Measurements from ENCODE around the gene CTSL. TPM values are rescaled to one million over a fixed set of nuclear protein-coding genes. Genes with fewer than 3 reads are reported as not detected.

CTSL gene
- total RNA-seq: 1.5 and 2.5 TPM in 2 replicates

GRCh38 chr9:87725900-87726709 lies at the start of gene CTSL:
CTSL (plus strand) TSS chr9:87726119; CDS start chr9:87727604, 1,485 bp downstream.
- H3K36me3 Mint-ChIP-seq (ENCODE audit: low read depth): no peaks in the 10 kb centered on the region
- peak within 1 kb of the TSS; percentile 80 for H3K4me3 Mint-ChIP-seq
- no peaks in the 10 kb centered on the region for H3K9me3 Mint-ChIP-seq
- DNase-seq (ENCODE audit: low spot score): peak; percentile 13
- peaks cover 39% of the 10 kb centered on the region for H3K27me3 Mint-ChIP-seq (ENCODE audit: insufficient read depth)
- H3K27ac Mint-ChIP-seq: no peak within 1 kb of the TSS
- no peaks in the 10 kb centered on the region for H3K4me1 Mint-ChIP-seq (ENCODE audit: low read depth)
- intact Hi-C loops (cut with micrococcal nuclease): loop anchor here (5.0 kb wide), 1 partner anchor 44 kb away; no protein-coding TSS in a partner anchor

GRCh38 chr9:87676976-87677775 lies 48.7 kb upstream of the CTSL start:
- H3K27me3 Mint-ChIP-seq (ENCODE audit: insufficient read depth): peaks cover 3% of the 10 kb centered on the region
- no peaks in the 10 kb centered on the region for H3K9me3 Mint-ChIP-seq
- H3K4me1 Mint-ChIP-seq (ENCODE audit: low read depth): no peaks in the 10 kb centered on the region
- H3K4me3 Mint-ChIP-seq: no peak overlapping the region
- DNase-seq (ENCODE audit: low spot score): no peak
- intact Hi-C loops (cut with micrococcal nuclease): no loop called here
- H3K36me3 Mint-ChIP-seq (ENCODE audit: low read depth): no peaks in the 10 kb centered on the region
- no peak overlapping the region for H3K27ac Mint-ChIP-seq

DNA sequence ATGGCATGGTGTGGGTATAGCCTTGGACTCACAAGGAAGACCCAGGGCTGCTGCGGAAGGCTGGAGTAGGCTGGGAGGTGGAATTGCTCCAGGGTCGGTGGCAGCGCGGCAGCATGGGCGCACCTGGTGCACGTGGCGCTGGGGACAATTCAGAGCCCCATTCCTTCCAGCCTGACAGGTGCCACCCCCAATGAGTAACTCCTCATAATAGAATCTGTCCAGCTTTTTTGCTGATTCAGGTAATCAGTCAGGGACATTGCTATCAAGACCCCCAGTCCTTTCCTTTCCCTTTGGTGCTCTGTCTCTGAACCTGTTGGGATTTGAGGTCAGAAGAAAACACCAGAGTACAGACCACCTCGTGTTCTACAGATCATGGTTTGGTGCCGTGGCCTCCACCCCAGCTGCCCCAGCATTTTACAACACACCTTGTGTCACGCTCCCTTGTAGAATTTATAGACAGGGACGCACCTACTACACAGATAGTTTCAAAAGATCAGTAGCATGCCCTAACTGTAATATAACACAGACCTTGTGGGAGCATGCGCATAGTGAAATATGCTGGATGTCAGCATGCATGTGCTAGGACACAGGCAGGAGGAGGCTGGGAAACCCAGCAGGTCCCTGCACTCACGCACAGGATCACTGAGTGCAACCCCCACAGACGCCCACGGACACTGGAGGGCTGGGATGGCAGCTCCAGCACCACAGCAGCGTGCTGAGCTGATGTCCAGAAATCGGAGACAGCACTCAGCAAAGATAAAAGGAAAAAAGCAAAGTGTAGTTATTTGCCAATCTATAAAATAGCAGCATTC lies 47.9 kb upstream of the CTSL start:
- intact Hi-C loops (cut with micrococcal nuclease): loop anchor here (1.0 kb wide), 1 partner anchor 134 kb away; no protein-coding TSS in a partner anchor
- H3K4me3 Mint-ChIP-seq: no peak overlapping the region
- no peaks in the 10 kb centered on the region for H3K9me3 Mint-ChIP-seq
- no peaks in the 10 kb centered on the region for H3K36me3 Mint-ChIP-seq (ENCODE audit: low read depth)
- DNase-seq (ENCODE audit: low spot score): no peak
- no peaks in the 10 kb centered on the region for H3K4me1 Mint-ChIP-seq (ENCODE audit: low read depth)
- H3K27me3 Mint-ChIP-seq (ENCODE audit: insufficient read depth): peaks cover 3% of the 10 kb centered on the region
- H3K27ac Mint-ChIP-seq: no peak overlapping the region

DNA sequence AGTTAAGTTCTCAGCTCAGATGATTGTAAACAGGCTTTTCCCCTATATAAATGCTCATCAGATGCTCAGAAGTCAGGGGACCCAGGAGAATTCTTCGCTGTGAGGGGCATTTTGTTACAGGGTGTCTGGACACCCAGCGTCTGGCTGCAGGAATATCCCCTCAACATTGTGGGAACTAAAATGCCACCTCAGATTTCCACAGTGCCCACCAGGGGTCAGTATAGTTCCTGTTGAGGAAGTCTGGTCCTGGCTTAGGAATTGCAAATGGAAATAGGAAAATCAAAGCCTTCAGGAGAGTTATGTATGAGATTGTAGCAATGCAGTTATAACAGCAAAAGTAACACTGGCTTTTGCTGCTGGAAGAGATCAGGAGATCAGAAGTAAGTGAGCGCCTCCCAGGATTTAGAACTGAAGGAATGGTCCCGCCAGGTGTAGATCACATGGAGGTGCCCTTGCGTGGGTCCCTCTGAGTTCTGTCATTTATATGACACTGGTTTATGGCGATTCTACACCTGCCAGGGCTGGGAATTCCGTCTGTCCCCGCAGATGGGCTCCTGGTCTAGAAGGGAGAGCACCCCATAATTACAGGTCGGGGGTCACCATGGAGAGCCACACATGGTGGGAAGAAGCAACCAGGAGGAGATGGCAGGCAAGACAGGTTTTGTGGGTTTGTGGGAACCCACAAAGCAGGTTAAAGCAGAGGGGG lies 47.1 kb upstream of the CTSL start:
- Mint-ChIP-seq H3K4me1 (ENCODE audit: low read depth) (no peaks in the 10 kb centered on the region), H3K27me3 (ENCODE audit: insufficient read depth) (peaks cover 3% of the 10 kb centered on the region), H3K27ac (no peak overlapping the region), H3K4me3 (no peak overlapping the region), H3K9me3 (no peaks in the 10 kb centered on the region), H3K36me3 (ENCODE audit: low read depth) (no peaks in the 10 kb centered on the region)
- intact Hi-C loops (cut with micrococcal nuclease): loop anchor here (1.0 kb wide), 1 partner anchor 133 kb away; no protein-coding TSS in a partner anchor
- DNase-seq (ENCODE audit: low spot score): no peak

- Mint-ChIP-seq H3K27me3 (ENCODE audit: insufficient read depth) (peaks cover 3% of the 10 kb centered on the region), H3K4me1 (ENCODE audit: low read depth) (peaks cover 6% of the 10 kb centered on the region), H3K4me3 (no peak overlapping the region), H3K27ac (no peak overlapping the region), H3K36me3 (ENCODE audit: low read depth) (no peaks in the 10 kb centered on the region), H3K9me3 (no peaks in the 10 kb centered on the region)
- DNase-seq (ENCODE audit: low spot score): no peak
- intact Hi-C loops (cut with micrococcal nuclease): loop anchor here (5.0 kb wide), 1 partner anchor 46 kb away; the partner anchor contains the start of gene CTSL
These were observed 44.5 kb upstream of the CTSL start for GRCh38 chr9:87681271-87682061.

DNA sequence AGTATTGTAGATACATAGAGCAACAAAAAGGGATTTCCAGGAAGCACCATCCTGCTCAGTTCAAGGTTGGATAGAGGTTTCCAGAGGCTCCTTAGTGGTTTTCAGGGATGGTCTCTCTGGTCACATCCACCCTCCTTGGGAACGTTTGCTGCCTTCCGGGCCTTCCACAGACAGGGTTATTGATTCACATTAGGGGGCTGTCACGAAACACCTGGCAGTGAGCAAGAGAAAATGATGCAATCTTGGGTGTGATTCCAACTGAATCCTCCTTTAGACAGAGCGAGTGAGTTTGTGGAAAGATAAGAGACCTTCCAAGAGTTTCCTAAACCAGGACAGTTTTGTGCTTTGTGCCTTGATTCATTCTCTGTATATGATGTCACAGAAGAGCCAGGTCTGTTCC lies 43.8 kb upstream of the CTSL start:
- H3K36me3 Mint-ChIP-seq (ENCODE audit: low read depth): no peaks in the 10 kb centered on the region
- H3K27ac Mint-ChIP-seq: no peak overlapping the region
- H3K4me3 Mint-ChIP-seq: no peak overlapping the region
- DNase-seq (ENCODE audit: low spot score): no peak
- peaks cover 6% of the 10 kb centered on the region for H3K4me1 Mint-ChIP-seq (ENCODE audit: low read depth)
- H3K27me3 Mint-ChIP-seq (ENCODE audit: insufficient read depth): peaks cover 3% of the 10 kb centered on the region
- intact Hi-C loops (cut with micrococcal nuclease): loop anchor here (5.0 kb wide), 1 partner anchor 45 kb away; the partner anchor contains the start of gene CTSL
- no peaks in the 10 kb centered on the region for H3K9me3 Mint-ChIP-seq

DNA sequence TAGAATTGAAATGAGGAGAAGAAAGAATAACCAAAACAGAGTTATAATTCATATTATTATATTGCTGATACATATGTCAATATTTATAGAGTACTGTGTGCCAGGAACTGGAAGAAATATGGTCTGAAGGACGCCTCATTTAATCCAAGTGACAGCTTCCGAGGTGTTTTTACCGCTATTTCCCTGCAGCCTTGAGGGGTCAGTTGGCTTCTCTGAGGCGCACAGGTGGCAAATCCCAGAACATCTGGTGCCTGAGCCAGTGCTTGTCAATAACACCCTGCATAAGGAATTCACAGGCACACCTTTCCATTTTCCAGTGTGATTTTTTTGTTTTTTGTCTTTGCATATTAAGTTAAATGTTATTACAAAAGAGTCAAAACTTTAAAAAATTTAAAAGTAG lies 43.3 kb upstream of the CTSL start:
- H3K4me1 Mint-ChIP-seq (ENCODE audit: low read depth): peaks cover 6% of the 10 kb centered on the region
- intact Hi-C loops (cut with micrococcal nuclease): loop anchor here (5.0 kb wide), 1 partner anchor 45 kb away; the partner anchor contains the start of gene CTSL
- no peak overlapping the region for H3K4me3 Mint-ChIP-seq
- no peaks in the 10 kb centered on the region for H3K9me3 Mint-ChIP-seq
- no peaks in the 10 kb centered on the region for H3K36me3 Mint-ChIP-seq (ENCODE audit: low read depth)
- no peak for DNase-seq (ENCODE audit: low spot score)
- peaks cover 3% of the 10 kb centered on the region for H3K27me3 Mint-ChIP-seq (ENCODE audit: insufficient read depth)
- no peak overlapping the region for H3K27ac Mint-ChIP-seq

DNA sequence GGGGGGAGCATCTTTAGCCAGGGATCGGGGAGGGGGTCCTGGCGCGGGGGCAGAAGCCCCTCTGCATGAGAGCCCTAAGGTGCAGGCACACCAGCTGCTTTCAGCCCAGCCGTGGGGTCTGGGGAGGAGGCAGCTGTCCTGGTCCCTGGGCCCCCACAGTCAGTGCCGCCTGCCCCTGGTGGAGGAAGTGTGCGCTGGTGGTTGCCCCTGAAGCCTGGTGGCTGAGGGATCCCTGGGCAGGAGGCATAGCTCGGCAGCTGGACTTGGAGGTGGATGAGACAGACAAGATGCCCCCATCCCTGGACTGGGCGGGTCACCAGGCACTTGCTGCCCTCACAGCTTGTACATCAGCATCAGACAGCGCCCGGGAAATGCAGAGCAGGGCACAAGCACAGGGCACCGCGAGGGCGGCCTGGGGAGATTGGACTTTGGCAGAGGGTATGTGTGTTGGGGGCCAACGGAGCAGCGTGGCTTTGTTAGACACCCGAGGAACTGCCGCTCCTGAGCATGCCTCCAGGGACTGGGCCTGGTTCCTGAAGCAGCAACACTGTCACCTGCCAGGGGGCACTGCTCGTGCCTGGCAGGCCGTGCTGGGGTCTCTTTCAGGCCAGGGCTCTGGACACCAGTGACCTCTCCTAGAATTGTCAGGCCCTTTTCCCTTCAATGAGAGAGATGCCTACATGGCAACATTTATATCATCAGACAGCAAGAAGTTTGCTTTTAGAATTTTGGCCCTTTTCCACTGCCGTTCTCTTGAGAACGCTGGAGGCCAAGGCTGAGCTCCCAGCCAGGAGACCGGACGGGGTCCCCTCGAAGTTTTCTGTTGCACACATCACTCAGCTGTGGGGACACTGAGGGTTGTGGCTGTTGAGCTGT lies 41.9 kb upstream of the CTSL start:
- Mint-ChIP-seq H3K27me3 (ENCODE audit: insufficient read depth) (no peaks in the 10 kb centered on the region), H3K4me3 (no peak overlapping the region), H3K4me1 (ENCODE audit: low read depth) (peaks cover 6% of the 10 kb centered on the region), H3K27ac (no peak overlapping the region), H3K36me3 (ENCODE audit: low read depth) (no peaks in the 10 kb centered on the region), H3K9me3 (no peaks in the 10 kb centered on the region)
- intact Hi-C loops (cut with micrococcal nuclease): loop anchor here (5.0 kb wide), 1 partner anchor 43 kb away; the partner anchor contains the start of gene CTSL
- no peak for DNase-seq (ENCODE audit: low spot score)

GRCh38 chr9:87684627-87685219 lies 41.2 kb upstream of the CTSL start:
- Mint-ChIP-seq H3K4me3 (no peak overlapping the region), H3K27ac (no peak overlapping the region), H3K9me3 (no peaks in the 10 kb centered on the region), H3K36me3 (ENCODE audit: low read depth) (no peaks in the 10 kb centered on the region), H3K27me3 (ENCODE audit: insufficient read depth) (peaks cover 5% of the 10 kb centered on the region), H3K4me1 (ENCODE audit: low read depth) (peaks cover 6% of the 10 kb centered on the region)
- intact Hi-C loops (cut with micrococcal nuclease): loop anchor here (5.0 kb wide), 1 partner anchor 43 kb away; the partner anchor contains the start of gene CTSL
- no peak for DNase-seq (ENCODE audit: low spot score)

DNA sequence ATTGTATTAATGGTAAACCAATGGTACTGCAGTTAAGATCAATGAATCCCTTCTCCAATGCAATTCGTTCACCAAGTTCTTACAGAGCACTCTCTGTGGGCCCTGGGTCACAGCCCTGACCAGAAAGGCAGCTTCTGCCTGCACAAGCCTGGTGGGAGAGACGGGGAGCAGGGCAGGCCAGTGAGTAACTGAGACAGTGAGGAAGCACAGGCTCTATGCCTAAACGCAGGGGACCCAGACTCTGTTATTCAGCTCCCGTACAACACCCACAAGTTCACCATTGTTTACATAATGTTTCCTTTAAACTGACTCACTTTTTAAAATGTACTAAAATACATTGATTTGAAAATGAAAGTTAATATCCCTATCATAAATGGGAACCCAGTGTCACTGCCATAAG lies 40.5 kb upstream of the CTSL start:
- H3K36me3 Mint-ChIP-seq (ENCODE audit: low read depth): no peaks in the 10 kb centered on the region
- H3K9me3 Mint-ChIP-seq: no peaks in the 10 kb centered on the region
- H3K27me3 Mint-ChIP-seq (ENCODE audit: insufficient read depth): peaks cover 11% of the 10 kb centered on the region
- H3K4me3 Mint-ChIP-seq: no peak overlapping the region
- intact Hi-C loops (cut with micrococcal nuclease): no loop called here
- H3K4me1 Mint-ChIP-seq (ENCODE audit: low read depth): peaks cover 6% of the 10 kb centered on the region
- H3K27ac Mint-ChIP-seq: no peak overlapping the region
- DNase-seq (ENCODE audit: low spot score): no peak
